Muscle layer of duodenum (tissue), 2 donors: ENCODE results near the gene RELL1.
A peak's percentile ranks its signal among the peaks of the same experiment; 100 is the strongest.

Source experiments
- H3K27ac ChIP-seq: one replicate; pipeline ENCODE4 v1.7.0; 2013; ENCODE audit warnings: mild to moderate bottlenecking, low read length
- H3K27me3 ChIP-seq: one replicate; pipeline ENCODE4 v1.7.0; 2013; ENCODE audit warnings: low read depth, mild to moderate bottlenecking, control low read depth, low read length
- H3K36me3 ChIP-seq, 2 donors: one replicate each; pipeline ENCODE4 v1.7.0; 2013; ENCODE audit warnings: low read length in 2 of 2, control low read depth in 1 of 2, mild to moderate bottlenecking in 1 of 2; ENCODE audit not compliant: insufficient read depth in 2 of 2, control insufficient read depth in 1 of 2
- H3K4me1 ChIP-seq, 2 donors: one replicate each; pipeline ENCODE4 v1.7.0; 2013; ENCODE audit warnings: low read length in 2 of 2, mild to moderate bottlenecking in 2 of 2, control low read depth in 1 of 2, moderate library complexity in 1 of 2; ENCODE audit not compliant: insufficient read depth in 2 of 2, control insufficient read depth in 1 of 2
- H3K4me3 ChIP-seq, 2 donors: one replicate each; pipeline ENCODE4 v1.7.0; 2013; ENCODE audit warnings: low read length in 2 of 2, low read depth in 1 of 2, mild to moderate bottlenecking in 1 of 2
- H3K9me3 ChIP-seq, 2 donors: one replicate each; pipeline ENCODE4 v1.7.0; 2013; ENCODE audit warnings: low read length in 2 of 2, control low read depth in 1 of 2, mild to moderate bottlenecking in 1 of 2; ENCODE audit not compliant: control insufficient read depth in 1 of 2
- donor health status: healthy.

RELL1 gene

DNA sequence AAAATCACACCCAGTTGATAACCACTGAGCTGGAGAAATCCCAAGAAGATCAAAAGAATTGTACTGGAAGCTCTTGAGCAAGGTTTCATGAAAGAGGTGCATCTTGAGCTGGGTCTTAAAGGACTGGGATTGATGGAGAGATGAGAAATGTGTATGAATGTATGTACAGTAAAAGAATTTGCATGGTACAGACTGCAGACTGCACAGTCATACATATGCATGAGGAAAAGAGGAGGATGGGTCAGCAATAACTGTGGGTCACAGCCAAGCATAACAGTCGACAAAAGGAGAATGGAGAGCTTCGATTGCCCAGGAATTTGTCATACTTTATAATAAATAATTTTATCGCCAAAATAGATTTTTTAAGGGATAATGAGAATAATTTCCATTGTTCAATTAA lies 4.8 kb upstream of the RELL1 start:
- H3K9me3 ChIP-seq: peaks cover 0 to 5% of the 10 kb centered on the region in 2 donors
- H3K27ac ChIP-seq: no peak overlapping the region
- H3K36me3 ChIP-seq: no peaks in the 10 kb centered on the region
- peaks cover 0 to 4% of the 10 kb centered on the region in 2 donors for H3K4me1 ChIP-seq
- H3K27me3 ChIP-seq: no peaks in the 10 kb centered on the region
- H3K4me3 ChIP-seq: no peak overlapping the region

DNA sequence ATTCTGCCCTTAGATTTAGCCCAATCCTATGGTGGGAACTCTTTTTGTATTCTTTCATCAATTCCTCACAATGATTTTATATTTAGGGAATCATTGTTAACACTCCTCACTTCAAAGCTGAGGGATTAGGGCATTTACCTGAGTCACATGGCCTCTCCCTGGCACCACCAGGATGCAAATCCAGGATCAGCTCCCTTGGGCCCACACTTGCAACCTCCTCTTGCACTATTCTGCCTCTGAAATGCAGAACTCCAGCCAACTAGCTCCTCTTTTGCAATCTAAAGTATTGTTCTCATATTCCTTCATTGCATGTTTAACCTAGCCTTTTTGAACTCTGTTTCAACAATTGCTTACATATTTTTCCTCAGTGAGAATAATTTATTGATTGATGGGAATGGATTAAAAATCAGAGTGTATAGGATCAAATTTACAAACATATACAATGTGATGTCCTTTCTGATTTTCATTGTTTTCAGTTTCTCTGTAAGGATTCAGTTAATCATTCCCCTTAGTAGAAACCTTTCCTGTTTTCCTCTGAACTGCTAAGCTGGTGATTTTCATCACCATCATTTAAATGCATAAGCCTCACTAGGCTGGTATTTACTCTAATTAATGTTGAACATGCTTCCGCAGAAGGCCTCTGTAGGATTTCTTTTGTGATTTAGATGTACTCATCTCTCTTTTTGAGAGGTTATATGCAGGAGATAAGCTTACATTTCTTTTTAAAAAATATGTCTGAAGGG lies 3.3 kb upstream of the RELL1 start:
- Histone ChIP-seq H3K4me3 (no peak overlapping the region), H3K4me1 (peaks cover 0 to 13% of the 10 kb centered on the region in 2 donors), H3K27me3 (no peaks in the 10 kb centered on the region), H3K27ac (no peak overlapping the region), H3K9me3 (peaks cover 0 to 5% of the 10 kb centered on the region in 2 donors), H3K36me3 (no peaks in the 10 kb centered on the region)

DNA sequence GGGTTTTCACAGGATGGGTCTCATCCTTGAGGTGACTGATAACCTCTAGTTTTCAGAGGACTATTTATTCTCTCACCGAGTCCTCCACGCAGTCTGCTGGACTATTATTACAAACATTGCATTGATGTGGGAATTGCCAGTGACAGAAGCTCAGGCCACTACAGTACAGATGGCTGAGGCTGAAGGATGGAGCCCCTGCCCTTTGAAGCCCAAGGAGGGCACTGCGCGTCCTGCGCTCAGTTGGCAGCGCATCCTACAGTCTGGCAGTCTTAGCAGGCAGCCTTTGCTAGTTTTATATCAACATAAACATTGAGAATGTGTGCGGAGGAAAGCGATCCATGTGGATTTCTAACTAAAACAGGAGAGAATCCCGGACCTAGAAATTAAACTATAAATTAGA lies 1.5 kb upstream of the RELL1 start:
- Histone ChIP-seq H3K9me3 (no peaks in the 10 kb centered on the region), H3K27me3 (no peaks in the 10 kb centered on the region), H3K36me3 (no peaks in the 10 kb centered on the region), H3K4me1 (peaks cover 7 to 25% of the 10 kb centered on the region in 2 donors), H3K4me3 (no peak overlapping the region), H3K27ac (no peak overlapping the region)

DNA sequence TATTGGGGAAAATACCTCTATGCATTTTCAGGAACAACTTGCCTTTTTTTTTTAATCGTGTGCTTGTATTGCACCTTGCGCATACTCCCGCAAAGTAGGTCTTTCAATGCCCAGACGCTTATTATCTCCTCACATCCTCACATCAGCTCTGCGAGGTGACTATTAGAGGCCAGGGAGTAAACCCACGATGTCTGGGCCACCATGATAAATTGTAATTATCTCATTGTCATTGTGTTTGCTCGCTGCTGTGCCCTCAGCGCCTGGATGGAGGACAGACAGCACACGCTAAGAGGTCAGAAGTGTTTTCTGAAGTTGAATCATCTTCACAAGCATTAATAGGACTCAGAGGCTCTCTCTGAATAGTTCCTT lies 1.0 kb upstream of the RELL1 start:
- H3K27me3 ChIP-seq: no peaks in the 10 kb centered on the region

DNA sequence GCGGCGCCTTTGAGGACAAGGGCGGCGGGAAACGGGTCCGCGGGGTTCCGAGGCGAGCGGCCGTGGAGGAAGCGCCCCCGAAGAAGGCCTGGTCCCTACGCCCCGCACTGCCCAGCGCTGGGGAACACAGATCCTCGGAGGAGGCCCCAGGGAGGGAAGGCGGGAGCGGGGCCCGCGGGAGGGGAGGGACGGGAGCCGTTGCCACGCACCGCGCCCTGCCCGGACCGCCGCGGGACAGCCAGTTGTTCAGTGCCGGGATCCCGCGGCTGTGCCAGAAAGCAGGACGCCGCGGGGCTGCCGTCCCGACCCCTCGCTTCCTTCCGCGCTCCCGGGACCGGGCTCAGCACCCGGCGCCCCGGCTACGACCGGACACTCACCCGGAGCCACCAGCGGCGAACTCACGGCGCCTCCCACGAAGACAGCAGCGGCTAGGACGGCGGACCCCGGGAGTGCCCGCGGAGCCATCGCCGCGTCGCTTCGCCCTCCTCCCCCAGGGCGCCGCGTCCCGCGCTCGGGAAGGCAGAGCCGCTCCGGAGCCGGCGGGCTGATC lies 278 bp downstream of the RELL1 start:
- Histone ChIP-seq H3K4me1 (peaks cover 10 to 27% of the 10 kb centered on the region in 2 donors), H3K27ac (peak overlapping the region; percentile 95), H3K27me3 (no peaks in the 10 kb centered on the region), H3K36me3 (no peaks in the 10 kb centered on the region), H3K4me3 (peak overlapping the region; percentile 83 to 90), H3K9me3 (no peaks in the 10 kb centered on the region)

More for the DNA sequence above, 1.0 kb upstream of the RELL1 start:
- Histone ChIP-seq H3K27ac (peak overlapping the region; percentile 1), H3K4me1 (peaks cover 10 to 27% of the 10 kb centered on the region in 2 donors), H3K9me3 (no peaks in the 10 kb centered on the region), H3K36me3 (no peaks in the 10 kb centered on the region), H3K4me3 (peak overlapping the region; percentile 64 to 83)

DNA sequence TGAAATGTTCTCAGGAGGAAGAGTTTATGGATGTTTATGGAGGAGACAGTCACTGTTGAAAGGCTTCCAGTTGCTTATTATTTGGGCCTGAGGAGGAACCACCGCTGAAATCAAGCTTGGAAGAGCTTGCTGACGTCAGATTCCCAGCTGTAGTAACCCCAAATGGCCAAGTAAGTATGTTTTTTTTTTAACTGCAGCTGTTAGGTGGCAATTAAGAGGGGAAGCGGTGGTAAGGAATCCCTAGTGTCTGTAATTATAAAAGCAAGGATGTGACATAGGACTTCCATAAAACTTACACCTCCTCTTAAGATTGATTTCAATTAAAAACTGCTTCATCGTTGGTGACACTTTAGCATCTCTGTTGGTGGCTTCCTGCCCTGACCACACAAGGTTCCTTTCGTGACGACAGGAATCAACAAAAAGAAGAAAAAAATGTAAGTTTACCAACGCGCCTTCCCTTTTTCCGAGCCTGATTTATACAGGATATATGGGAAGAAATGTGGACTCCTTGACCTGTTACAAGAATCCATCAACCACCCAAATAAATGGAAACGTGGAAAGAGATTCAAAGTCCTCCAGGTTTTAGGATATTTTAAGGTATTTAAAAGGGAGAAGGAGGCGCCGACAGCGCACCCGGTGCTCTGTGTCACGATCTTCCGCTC lies 884 bp downstream of the RELL1 start:
- Histone ChIP-seq H3K27ac (peak overlapping the region; percentile 95), H3K4me3 (peak overlapping the region; percentile 83 to 90), H3K4me1 (peaks cover 10 to 27% of the 10 kb centered on the region in 2 donors), H3K36me3 (no peaks in the 10 kb centered on the region), H3K27me3 (no peaks in the 10 kb centered on the region), H3K9me3 (no peaks in the 10 kb centered on the region)

DNA sequence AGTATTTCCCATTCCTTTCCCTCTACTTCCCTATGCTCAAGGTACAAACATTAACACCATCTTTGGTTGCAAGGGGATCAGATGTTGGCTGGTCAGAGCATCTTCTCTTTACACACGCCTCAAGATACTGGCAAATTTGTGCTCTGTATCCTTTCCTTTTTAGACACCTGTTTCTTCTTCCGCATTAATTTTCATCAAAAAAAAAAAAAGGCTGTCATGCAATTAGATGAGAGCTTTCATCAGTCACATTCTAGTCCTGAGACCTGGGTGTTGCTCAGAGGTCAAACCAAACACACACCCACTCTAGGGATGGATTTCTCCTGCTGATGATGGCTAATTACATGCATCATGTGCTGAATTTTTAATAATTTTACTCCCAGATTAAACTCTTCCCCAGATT lies 2.0 kb downstream of the RELL1 start:
- peaks cover 10 to 30% of the 10 kb centered on the region in 2 donors for H3K4me1 ChIP-seq
- H3K9me3 ChIP-seq: no peaks in the 10 kb centered on the region
- H3K36me3 ChIP-seq: no peaks in the 10 kb centered on the region
- H3K4me3 ChIP-seq: peak overlapping the region; percentile 5 to 83
- H3K27ac ChIP-seq: no peak overlapping the region
- no peaks in the 10 kb centered on the region for H3K27me3 ChIP-seq

DNA sequence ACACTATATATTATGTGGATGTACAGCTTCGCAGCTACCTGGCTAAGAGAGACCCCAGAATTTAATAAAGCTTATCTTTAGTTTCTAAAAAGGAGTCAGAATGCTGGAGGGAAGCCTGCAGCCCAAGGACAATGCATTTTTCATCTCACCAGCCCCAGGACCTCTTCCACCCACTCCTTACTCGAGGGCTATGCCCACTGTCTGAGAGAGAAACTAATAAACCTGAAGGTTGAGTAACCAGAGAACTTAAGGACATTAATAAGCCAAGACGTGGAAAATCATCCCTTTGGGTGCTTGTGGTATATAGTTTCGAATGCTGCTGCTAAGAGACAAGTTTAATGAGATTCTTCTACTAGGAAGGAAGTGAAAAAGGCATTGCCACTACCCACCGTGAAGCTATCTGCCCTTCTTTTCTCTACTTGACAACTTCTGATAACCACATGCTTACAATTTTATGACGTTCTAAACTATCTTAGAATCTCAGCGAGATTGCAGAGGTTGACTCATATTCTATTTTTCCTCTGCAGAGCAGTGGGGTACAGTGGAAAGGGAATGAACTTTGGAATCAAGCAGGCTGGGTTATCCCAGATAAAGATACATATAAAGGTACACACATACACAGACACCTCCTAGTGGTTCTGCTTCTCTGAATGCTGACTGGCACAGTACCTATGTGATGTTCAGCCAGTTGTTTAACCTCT lies 3.3 kb downstream of the RELL1 start:
- Histone ChIP-seq H3K36me3 (no peaks in the 10 kb centered on the region), H3K4me3 (peak overlapping the region in 1 of 2 donors; percentile 15), H3K4me1 (peaks cover 10 to 40% of the 10 kb centered on the region in 2 donors), H3K9me3 (no peaks in the 10 kb centered on the region), H3K27me3 (no peaks in the 10 kb centered on the region), H3K27ac (peak overlapping the region; percentile 64)

DNA sequence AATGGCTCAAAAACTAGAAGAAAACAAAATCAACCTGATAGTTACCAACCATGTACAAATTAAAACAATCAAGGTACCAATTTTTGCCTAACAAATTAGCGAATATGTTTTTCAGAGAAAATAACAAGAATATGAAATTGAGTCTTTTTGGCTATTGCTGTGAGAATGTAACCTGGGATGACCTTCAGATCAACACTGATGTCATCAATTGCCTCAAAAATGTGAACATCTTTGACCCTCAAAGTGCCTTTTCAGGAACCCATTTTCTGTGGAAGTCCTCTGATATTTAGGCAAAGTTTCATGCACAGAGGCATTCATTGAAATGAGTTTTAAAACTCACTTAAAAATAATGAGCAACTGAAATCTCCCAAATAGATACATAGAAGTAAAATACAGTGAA lies 6.1 kb downstream of the RELL1 start:
- Histone ChIP-seq H3K27me3 (no peaks in the 10 kb centered on the region), H3K36me3 (no peaks in the 10 kb centered on the region), H3K4me1 (peaks cover 10 to 48% of the 10 kb centered on the region in 2 donors), H3K9me3 (no peaks in the 10 kb centered on the region), H3K4me3 (no peak overlapping the region), H3K27ac (no peak overlapping the region)

DNA sequence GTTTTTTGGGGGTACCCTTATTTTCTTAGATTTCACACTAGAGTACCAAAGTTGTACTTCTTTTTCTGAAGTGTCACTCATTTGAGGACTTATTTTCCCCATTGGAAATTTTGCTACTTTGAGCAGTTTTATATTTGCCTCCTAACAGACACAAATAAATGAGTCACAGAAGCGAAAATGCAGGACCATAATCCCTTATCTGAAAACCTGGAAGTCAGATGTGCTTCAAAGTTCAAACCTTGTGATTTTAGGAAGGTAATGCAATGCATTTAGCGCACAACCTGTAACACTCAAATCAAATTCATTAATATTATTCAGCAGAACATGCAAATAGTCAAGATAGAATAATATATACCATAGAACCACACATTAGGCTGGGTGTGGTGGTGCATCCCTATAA lies 6.9 kb downstream of the RELL1 start:
- Histone ChIP-seq H3K27ac (no peak overlapping the region), H3K27me3 (no peaks in the 10 kb centered on the region), H3K4me3 (no peak overlapping the region), H3K4me1 (peaks cover 10 to 42% of the 10 kb centered on the region in 2 donors), H3K9me3 (no peaks in the 10 kb centered on the region), H3K36me3 (no peaks in the 10 kb centered on the region)

DNA sequence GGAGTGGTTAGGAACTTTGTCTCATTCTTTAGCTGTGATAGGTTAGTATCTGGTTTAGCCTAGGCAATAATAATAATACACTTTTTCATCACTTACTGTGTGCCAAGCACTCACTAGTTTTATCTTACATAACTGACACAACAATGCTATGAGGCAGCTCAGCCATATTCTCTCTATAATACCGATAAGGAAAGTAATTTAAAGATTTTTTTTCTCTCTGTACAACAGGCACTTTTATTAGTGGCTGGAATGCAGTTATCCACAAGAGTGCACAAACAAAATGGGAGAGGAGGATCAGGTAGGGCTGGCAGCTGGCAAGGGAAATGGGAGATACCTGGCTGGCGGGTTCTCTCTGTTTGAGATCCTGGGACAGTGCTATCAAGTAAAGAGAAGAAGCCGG lies 7.6 kb downstream of the RELL1 start:
- H3K27me3 ChIP-seq: no peaks in the 10 kb centered on the region
- H3K4me3 ChIP-seq: no peak overlapping the region
- no peaks in the 10 kb centered on the region for H3K36me3 ChIP-seq
- H3K9me3 ChIP-seq: no peaks in the 10 kb centered on the region
- peaks cover 13 to 43% of the 10 kb centered on the region in 2 donors for H3K4me1 ChIP-seq
- H3K27ac ChIP-seq: no peak overlapping the region
